ENCODE measurements around the gene UBE2S. TPM values are rescaled to one million over a fixed set of nuclear protein-coding genes. Genes with fewer than 3 reads are reported as not detected.

Gene UBE2S
- total RNA-seq, 2 donors from 2014 or later, result 183 to 343 TPM

DNA sequence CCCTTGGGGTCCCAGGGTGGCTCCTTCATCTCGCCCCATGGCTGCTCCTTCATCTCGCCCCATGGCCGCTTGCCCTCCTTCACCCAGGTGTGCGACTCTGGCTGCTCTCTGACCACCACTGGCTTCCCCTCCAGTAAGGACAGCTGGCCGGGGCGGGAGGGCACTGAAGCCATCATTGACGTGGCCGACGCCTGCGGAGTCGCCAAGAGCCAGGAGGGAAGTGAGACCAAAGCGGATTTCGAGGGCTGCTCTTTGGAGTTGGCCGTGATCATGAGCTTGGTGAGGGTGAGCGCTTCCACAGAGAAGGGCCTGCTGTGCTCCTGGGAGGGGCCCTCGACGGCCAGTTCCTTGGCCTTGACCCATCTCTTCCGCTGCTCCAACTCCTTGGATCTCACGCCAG, 49.1 kb downstream of the UBE2S start:
- Mint-ChIP-seq H3K4me3 (no peak overlapping the region), H3K4me1 (no peaks in the 10 kb centered on the region), H3K27ac (no peak overlapping the region), H3K9me3 (no peaks in the 10 kb centered on the region), H3K36me3 (ENCODE audit: low read depth) (peaks cover under 1% of the 10 kb centered on the region), H3K27me3 (peaks cover 12% of the 10 kb centered on the region)
- no peak for ATAC-seq (replicated peaks)

DNA sequence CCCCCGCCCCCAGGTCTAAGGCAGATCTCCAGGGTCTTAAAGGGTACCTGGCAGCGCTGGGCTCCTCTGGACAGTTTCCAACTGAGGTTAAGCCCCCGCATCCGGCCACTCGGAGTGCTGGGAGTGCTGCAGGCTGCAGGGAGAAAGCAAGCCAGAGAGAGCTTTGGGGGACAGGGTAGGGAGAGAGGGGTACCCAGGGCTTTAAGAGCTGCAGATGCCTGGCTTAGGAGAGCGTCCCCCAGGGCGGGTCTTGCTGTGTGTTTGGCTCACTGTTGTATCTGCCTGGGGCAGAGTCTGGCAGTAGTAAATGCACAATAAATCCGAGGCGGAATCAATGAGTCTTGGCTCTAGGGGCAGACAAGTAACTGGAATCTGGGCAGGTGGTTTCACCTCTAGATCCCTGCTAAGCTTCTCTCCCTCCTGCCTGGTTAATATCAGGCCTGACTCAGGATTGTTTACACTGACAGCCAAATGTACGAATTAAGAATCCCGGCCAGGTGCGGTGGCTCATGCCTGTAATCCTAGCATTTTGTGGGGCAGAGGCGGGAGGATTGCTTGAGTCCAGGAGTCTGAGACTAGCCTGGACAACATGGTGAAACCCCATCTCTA, 52.3 kb downstream of the UBE2S start:
- Mint-ChIP-seq H3K4me1 (peaks cover 17% of the 10 kb centered on the region), H3K9me3 (no peaks in the 10 kb centered on the region), H3K4me3 (no peak overlapping the region), H3K27me3 (peaks cover 36% of the 10 kb centered on the region), H3K36me3 (ENCODE audit: low read depth) (peaks cover 11% of the 10 kb centered on the region), H3K27ac (no peak overlapping the region)
- no peak for ATAC-seq (replicated peaks)

DNA sequence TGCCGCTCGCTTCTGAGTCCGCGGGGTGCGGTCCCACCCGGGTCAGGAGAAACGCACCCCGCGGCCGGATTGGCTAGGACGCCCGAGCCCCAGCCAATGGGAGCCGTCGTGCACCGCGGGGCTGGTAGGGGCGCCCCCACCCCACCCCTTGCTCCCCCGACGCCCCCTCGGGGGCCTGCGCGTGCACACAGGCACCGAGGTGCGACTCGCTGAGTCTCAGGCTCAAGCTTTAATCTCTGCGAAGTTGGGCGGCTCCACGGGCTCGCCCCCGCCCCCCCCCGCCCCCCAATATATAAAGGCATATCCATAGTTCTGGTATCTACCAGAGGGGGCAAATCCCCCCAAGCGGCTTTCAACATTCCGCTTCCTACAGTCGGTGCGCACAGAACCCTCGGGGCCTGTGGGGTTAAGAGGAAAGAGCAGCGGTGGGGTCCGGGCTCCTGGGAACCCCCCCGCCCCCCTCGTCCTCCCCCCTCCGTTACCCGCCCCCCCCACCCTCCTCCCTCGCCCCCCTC, 52.8 kb downstream of the UBE2S start, which contains the start of gene COX6B2:
COX6B2 (minus strand) TSS at position 22 of the 515 bp plus-strand sequence. CDS start 198 bp downstream, outside the sequence.
- H3K36me3 Mint-ChIP-seq (ENCODE audit: low read depth), result peaks cover 11% of the 10 kb centered on the region
- ATAC-seq (replicated peaks), result no peak
- H3K9me3 Mint-ChIP-seq, result no peaks in the 10 kb centered on the region
- no peak within 1 kb of the TSS for H3K27ac Mint-ChIP-seq
- H3K4me1 Mint-ChIP-seq, result peaks cover 17% of the 10 kb centered on the region
- H3K4me3 Mint-ChIP-seq, result peak within 1 kb of the TSS; percentile 68
- H3K27me3 Mint-ChIP-seq, result peaks cover 36% of the 10 kb centered on the region

DNA sequence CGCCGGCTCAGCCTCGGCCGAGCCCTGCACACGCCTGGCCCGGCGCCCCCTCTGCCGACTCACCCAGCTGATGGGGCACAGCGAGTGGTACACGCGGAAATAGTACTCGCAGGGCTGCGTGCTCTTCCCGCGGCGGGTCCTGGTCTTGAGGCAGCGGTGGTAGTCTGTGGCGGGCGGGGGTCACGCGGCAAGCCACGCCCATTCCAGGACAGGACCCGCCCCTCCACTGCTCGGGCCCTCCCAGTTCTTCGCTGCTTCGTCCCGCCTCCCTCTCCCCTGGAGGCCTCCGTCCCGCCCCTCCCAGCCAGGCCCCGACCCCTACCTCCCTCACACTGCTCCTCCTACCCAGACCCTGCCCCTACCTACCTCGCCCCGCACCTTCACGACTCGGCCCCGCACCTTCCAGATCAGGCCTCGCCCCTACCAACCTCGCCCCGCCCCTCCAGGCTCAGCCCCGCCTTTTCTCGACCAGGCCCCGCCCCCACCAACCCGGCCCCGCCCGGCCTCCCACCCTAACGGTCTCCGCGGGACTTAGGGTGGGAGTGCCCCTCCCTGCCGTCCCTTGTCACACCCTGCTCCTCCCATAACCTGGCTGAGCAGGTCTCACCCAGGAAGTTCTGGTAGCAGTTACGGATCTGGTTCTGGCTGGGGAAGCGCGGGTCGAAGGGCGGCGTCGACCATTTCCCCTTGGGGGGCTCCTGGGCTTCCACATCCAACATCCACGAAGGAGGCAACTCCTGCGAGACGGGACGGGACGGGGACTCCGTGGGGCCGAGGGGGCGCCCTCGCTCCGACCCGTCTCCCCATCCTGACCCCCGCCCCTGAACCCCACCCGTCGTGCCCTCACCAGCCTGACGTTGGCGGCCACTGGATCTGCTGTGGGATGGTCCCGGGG, 53.5 kb downstream of the UBE2S start:
- ATAC-seq (replicated peaks), result peak; percentile 84
- Mint-ChIP-seq H3K4me1 (peaks cover 17% of the 10 kb centered on the region), H3K9me3 (no peaks in the 10 kb centered on the region), H3K27me3 (peaks cover 36% of the 10 kb centered on the region), H3K4me3 (peak overlapping the region; percentile 68), H3K36me3 (ENCODE audit: low read depth) (peaks cover 11% of the 10 kb centered on the region), H3K27ac (no peak overlapping the region)

DNA sequence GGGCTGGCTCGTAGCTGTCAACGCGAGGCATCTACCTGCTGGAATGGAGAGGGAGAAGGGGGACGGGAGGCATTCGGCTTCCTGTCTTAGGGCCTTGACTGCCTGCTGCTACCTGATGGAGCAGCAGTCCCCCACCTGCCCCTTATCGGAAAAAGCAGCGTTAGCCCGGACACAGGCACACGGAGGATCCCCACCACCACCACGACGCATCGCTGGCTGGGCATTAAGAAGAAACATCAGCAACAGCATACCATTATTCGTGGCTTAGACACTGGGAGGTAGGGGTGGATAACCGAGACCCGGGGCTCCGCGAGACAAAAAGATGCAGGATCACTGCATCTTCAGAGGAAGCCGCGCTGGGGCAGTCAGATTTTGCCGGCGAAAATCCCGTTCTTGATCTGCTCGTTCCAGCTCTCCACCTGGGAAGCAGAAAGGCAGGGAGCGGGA, 54.2 kb downstream of the UBE2S start:
- Mint-ChIP-seq H3K4me1 (peaks cover 17% of the 10 kb centered on the region), H3K4me3 (peak overlapping the region; percentile 68), H3K9me3 (no peaks in the 10 kb centered on the region), H3K27ac (no peak overlapping the region), H3K36me3 (ENCODE audit: low read depth) (peaks cover 11% of the 10 kb centered on the region), H3K27me3 (peaks cover 36% of the 10 kb centered on the region)
- no peak for ATAC-seq (replicated peaks)

DNA sequence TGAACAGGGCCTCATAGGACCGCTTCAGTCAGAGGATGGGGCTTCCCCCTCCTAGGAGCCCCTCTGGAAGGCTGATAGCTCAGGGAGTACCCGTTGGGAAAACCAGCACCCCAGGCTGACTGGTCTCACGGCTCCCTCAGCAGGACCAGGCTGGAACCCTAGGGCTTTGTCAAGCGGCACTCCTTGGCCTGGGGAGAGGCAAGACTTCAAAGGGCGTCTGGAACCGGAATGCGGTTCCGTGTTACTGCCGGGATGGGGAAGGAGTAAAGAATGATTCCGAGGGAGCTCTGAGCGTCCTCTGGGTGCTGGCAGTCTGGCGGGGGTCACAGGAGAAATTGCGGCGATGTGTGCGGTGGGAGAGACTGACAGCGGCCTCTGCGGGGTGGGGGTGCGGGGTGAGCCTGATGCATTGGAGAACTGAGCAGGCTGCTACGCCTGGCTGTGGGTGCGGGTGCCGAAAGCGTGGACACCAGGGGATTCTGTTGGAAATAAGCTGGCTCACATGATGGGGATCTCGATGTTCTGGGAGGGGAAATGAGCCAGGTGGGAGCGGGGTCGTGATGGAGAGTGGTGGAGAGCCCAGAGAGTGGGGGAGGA, 54.9 kb downstream of the UBE2S start:
- no peak overlapping the region for H3K27ac Mint-ChIP-seq
- no peak for ATAC-seq (replicated peaks)
- peaks cover 11% of the 10 kb centered on the region for H3K36me3 Mint-ChIP-seq (ENCODE audit: low read depth)
- H3K4me1 Mint-ChIP-seq, result peaks cover 17% of the 10 kb centered on the region
- peak overlapping the region; percentile 68 for H3K4me3 Mint-ChIP-seq
- no peaks in the 10 kb centered on the region for H3K9me3 Mint-ChIP-seq
- H3K27me3 Mint-ChIP-seq, result peaks cover 36% of the 10 kb centered on the region

DNA sequence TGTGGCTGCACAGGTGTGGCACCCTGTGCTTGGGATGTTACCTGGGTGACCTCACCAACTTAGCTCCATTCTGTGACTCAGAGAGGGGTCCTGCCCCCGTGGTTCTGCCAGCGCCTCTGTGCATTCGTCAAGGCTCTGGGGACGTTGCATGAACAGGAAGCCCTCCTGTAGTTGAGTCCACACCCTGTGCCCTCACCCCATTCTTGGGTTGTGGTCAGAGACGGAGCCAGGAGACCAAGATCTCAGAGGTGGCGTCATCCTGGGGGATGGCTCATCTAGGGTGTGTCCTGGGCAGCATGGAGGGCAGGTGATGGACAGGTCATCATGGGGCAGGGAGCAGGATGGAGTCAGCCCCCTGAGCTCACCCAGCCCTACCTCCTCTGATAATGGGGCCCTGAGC, 55.5 kb downstream of the UBE2S start:
- Mint-ChIP-seq H3K27me3 (peaks cover 31% of the 10 kb centered on the region), H3K4me1 (peaks cover 17% of the 10 kb centered on the region), H3K27ac (no peak overlapping the region), H3K36me3 (ENCODE audit: low read depth) (peaks cover 11% of the 10 kb centered on the region), H3K4me3 (no peak overlapping the region), H3K9me3 (no peaks in the 10 kb centered on the region)
- no peak for ATAC-seq (replicated peaks)

DNA sequence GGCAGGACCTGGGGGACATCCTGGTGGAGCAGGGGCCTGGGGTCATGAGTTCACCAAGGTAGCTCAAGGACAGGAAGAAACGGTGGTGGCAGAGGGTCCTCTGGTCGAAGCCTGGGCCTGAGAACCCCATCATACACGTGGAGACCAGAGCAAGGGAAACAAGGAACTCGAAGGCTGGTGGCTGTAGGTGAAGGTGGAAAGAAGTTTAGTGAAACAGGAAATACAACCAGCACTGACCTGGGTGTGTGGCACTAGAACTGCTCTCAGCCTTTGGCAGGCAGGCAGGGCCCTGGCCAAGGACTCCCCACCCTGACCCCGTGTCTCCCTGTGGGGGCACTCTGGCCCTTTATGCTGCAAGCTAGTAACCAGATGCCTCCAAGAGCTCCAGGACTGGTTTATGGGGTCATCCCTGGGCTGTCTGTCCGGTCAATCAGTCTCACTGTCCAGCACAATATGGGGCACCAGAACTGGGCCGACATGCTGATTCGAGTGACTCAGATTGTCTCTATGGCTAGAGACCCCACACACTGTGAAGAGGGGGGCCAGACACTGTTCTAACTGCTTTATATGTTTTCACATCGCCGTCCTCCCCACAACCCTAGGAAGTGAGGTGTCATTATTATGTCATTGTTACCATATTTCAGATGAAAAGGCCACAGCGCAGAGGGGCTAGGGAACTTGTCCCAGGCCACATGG, 56.8 kb downstream of the UBE2S start:
- H3K9me3 Mint-ChIP-seq, result no peaks in the 10 kb centered on the region
- H3K27me3 Mint-ChIP-seq, result peaks cover 30% of the 10 kb centered on the region
- H3K4me3 Mint-ChIP-seq, result no peak overlapping the region
- ATAC-seq (replicated peaks), result no peak
- H3K36me3 Mint-ChIP-seq (ENCODE audit: low read depth), result peaks cover 11% of the 10 kb centered on the region
- H3K27ac Mint-ChIP-seq, result no peak overlapping the region
- H3K4me1 Mint-ChIP-seq, result peaks cover 17% of the 10 kb centered on the region

Other genes with a start within 250 kb of the UBE2S start
- gene DNAAF3, start 241.2 kb downstream of the UBE2S start, total RNA-seq, result under 1 TPM in 1 of 2 donors, not detected in 1; 0.35 TPM
- not detected for gene SYT5, start 227.5 kb downstream of the UBE2S start, total RNA-seq
- gene PTPRH, start 198.3 kb downstream of the UBE2S start, total RNA-seq, result not detected
- gene TMEM86B, start 179.0 kb downstream of the UBE2S start, total RNA-seq, result 10 to 100 TPM in 1 of 2 donors, 1 to 10 TPM in 1; 8.5 to 11.3 TPM
- gene PPP6R1, start 148.8 kb downstream of the UBE2S start, total RNA-seq, result 100 to 1,000 TPM; 156 to 319 TPM
- gene HSPBP1, start 127.7 kb downstream of the UBE2S start, total RNA-seq, result 10 to 100 TPM; 20.8 to 56.6 TPM
- gene BRSK1, start 123.8 kb downstream of the UBE2S start, total RNA-seq, result 10 to 100 TPM in 1 of 2 donors, 1 to 10 TPM in 1; 6.3 to 13.7 TPM
- gene TMEM150B, start 82.4 kb downstream of the UBE2S start, total RNA-seq, result under 1 TPM; 0.39 to 0.56 TPM
- 10 to 100 TPM; 15.6 to 25.3 TPM for gene KMT5C, start 67.9 kb downstream of the UBE2S start, total RNA-seq
- gene COX6B2, start 53.1 kb downstream of the UBE2S start, total RNA-seq, result under 1 TPM; 0.15 to 0.50 TPM
- not detected for gene GARIN5B, start 44.5 kb downstream of the UBE2S start, total RNA-seq
- under 1 TPM; 0.15 to 0.95 TPM for gene IL11, start 37.3 kb downstream of the UBE2S start, total RNA-seq
- gene TMEM190, start 31.0 kb downstream of the UBE2S start, total RNA-seq, result not detected
- 10 to 100 TPM in 1 of 2 donors, 1 to 10 TPM in 1; 7.2 to 11.5 TPM for gene TMEM238, start 23.5 kb downstream of the UBE2S start, total RNA-seq
- gene RPL28, start 21.9 kb downstream of the UBE2S start, total RNA-seq, result 1,000 to 10,000 TPM; 2,155 to 2,438 TPM
- under 1 TPM in 1 of 2 donors, not detected in 1; 0.11 TPM for gene SHISA7, start 35.5 kb upstream of the UBE2S start, total RNA-seq
- 10 to 100 TPM; 21.2 to 39.5 TPM for gene ISOC2, start 53.9 kb upstream of the UBE2S start, total RNA-seq
- not detected for gene C19orf85, start 57.0 kb upstream of the UBE2S start, total RNA-seq
- gene ZNF628, start 68.8 kb upstream of the UBE2S start, total RNA-seq, result 10 to 100 TPM; 11.1 to 11.3 TPM
- gene NAT14, start 77.4 kb upstream of the UBE2S start, total RNA-seq, result 10 to 100 TPM in 1 of 2 donors, 1 to 10 TPM in 1; 7.1 to 12.3 TPM
- gene SSC5D, start 80.6 kb upstream of the UBE2S start, total RNA-seq, result under 1 TPM; 0.41 to 0.69 TPM
- not detected for gene SBK2, start 129.3 kb upstream of the UBE2S start, total RNA-seq
- not detected for gene SBK3, start 137.8 kb upstream of the UBE2S start, total RNA-seq
- gene ZNF579, start 173.1 kb upstream of the UBE2S start, total RNA-seq, result 1 to 10 TPM; 4.7 to 6.5 TPM
- gene FIZ1, start 191.7 kb upstream of the UBE2S start, total RNA-seq, result 10 to 100 TPM in 1 of 2 donors, 1 to 10 TPM in 1; 8.7 to 12.9 TPM
- gene ZNF524, start 192.5 kb upstream of the UBE2S start, total RNA-seq, result 10 to 100 TPM; 20.1 to 25.3 TPM
- 10 to 100 TPM; 11.9 to 13.2 TPM for gene ZNF865, start 197.9 kb upstream of the UBE2S start, total RNA-seq
- gene ZNF784, start 216.8 kb upstream of the UBE2S start, total RNA-seq, result 1 to 10 TPM; 4.6 to 5.3 TPM
- 10 to 100 TPM; 21.9 to 22.2 TPM for gene ZNF580, start 233.2 kb upstream of the UBE2S start, total RNA-seq
- gene ZNF581, start 235.9 kb upstream of the UBE2S start, total RNA-seq, result 10 to 100 TPM; 26.4 to 35.6 TPM
- 1 to 10 TPM; 2.4 to 2.6 TPM for gene CCDC106, start 240.4 kb upstream of the UBE2S start, total RNA-seq
- gene U2AF2, start 247.2 kb upstream of the UBE2S start, total RNA-seq, result 100 to 1,000 TPM; 254 to 333 TPM

All from activated T-helper 17 cell treated with anti-CD3 and anti-CD28 coated beads, Interleukin-2, amount 50 U/mL, for 72 hours (primary cell).